ENCODE measurements around the gene CLEC17A.
"Not testable (repeated sequence)": the region's sequence is repeated elsewhere in the genome, so short reads cannot be mapped to it uniquely, and the experiment has no call there.

The CLEC17A gene

DNA sequence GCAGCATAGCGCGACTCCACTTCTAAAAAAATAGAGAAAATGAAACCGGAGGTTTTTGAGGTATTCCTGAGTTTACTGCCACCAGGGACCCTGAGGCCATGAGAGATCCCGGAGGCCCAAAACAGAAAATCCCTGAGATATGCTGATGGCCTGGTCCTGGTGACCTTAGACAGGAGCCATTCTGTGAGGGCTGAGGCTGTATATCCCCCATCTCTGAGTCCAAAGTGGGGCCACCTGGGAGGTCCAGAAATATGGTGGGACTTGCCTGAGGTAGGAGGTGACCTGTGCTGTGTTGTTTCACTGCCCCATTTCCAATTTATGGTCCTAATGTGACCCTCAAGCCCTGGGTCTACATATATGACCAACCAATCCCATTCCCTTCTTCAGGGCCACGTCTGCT, 1.5 kb downstream of the CLEC17A start:
- not testable (repeated sequence) for DNase-seq

- not testable (repeated sequence) for DNase-seq
These were observed 2.3 kb downstream of the CLEC17A start for GRCh38 chr19:14585187-14585586.

DNA sequence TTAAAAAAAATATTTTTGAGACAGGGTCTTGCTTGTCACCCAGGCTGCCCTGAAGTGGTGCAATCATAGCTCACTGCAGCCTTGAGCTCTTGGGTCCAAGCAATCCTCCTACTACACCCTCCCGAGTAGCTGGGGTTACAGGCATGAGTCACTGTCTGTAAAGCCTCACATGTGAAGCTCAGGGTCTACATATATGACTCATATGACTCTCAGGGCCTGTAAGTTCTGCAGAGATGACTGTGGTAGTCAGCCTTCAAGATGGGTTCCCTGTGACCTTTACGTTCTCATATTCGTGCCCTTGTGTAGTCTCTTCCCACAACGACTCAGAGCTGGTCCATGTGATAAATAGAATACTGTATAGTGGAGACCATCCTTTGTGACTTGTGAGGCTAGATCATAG, 6.5 kb downstream of the CLEC17A start:
- not testable (repeated sequence) for DNase-seq

DNA sequence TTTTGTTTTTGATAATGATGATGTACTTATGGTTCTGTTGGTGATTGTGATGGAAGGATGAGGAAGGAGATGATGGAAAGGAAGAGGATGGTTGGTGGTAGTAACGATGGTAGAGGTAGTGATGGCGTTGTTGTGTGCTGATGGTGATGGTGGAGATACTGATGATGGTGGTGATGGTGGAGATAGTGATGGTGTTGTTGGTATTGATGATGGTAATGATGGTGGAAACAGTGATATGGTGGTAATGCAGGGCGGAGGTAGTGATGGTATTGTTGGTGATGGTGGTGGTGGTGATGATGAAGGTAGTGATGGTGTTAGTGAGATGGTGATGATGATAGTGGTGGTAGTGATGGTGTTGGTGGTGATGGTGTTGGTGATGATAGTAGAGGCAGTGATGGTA, 12.7 kb downstream of the CLEC17A start:
- no peak for DNase-seq

GRCh38 chr19:14599548-14600147, 16.8 kb downstream of the CLEC17A start:
- DNase-seq = no peak

DNA sequence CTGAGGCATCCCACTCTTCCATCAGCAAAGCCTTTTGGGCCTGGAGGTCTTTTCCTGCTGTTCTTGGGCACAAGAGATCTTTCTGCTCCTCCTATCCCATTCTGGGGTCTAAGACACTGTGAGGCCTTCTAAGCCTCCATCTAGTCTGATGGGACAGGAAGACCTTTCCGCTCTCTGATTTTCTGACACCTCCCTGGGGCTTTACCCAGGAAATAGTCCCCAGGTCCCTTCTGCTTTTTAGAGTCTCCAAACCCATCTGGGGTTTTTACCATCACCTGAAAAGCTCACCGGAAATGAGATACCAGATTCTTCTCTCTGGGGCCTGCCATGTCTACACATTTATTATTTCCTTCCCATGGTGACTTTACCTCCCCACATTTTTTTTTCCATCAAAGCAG, 21.1 kb downstream of the CLEC17A start:
- no peak for DNase-seq

GRCh38 chr19:14606627-14607026, 23.7 kb downstream of the CLEC17A start:
- DNase-seq = no peak

DNA sequence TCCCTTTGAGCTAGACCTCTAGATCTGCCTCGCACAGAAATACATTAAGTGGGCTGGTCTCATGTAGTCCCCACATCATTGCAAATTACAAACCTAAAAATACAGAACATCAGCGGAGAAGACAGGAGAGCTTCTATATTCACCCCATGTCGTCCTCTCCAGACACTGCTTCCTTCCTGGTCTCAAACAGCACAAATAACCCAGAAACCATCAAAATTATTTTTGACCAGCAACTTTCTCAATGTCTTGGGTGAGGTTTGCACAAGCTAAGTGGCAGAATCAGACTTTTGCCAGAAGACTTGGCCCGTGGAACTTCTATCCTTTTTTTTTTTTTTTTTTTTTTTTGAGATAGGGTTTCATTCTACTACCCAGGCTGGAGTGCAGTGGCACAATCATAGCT, 28.2 kb downstream of the CLEC17A start:
- DNase-seq = no peak

DNA sequence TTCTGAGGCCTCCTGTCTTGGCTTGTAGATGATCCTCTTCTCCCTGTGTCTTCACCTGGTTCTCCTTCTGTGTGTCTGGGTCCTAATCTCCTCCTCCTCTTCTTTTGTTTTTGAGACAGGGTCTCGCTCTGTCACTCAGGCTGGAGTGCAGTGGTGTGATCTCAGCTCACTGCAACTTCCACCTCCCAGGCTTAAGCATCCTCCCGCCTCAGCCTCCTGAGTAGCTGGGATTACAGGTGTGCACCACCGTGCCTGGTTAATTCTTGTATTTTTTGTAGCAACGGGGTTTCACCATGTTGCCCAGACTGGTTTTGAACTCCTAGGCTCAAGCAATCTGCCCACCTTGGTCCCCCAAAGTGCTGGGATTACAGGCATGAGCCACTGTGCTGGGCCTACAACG, 29.4 kb downstream of the CLEC17A start:
- not testable (repeated sequence) for DNase-seq

GRCh38 chr19:14612657-14613056, 29.8 kb downstream of the CLEC17A start:
- no peak for DNase-seq

- DNase-seq = not testable (repeated sequence)
These were observed 30.7 kb downstream of the CLEC17A start for GRCh38 chr19:14613399-14614098.

- DNase-seq = no peak
These were observed 31.2 kb downstream of the CLEC17A start for GRCh38 chr19:14614099-14614412.

DNA sequence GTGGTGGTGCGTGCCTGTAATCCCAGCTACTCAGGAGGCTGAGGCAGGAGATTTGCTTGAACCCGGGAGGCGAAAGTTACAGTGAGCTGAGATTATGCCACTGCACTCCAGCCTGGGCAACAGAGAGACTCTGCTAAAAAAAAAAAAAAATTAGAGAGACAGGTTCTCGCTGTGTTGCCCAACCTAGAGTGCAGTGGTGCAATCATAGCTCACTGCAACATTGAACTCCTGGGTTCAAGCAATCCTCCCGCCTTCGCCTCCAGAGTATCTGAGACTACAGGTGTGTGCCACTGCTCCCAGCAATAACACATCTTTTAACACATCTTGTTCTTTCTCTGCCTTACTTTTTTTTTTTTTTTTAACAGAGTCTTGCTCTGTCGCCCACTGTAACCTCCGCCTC, 32.7 kb downstream of the CLEC17A start:
- no peak for DNase-seq

DNA sequence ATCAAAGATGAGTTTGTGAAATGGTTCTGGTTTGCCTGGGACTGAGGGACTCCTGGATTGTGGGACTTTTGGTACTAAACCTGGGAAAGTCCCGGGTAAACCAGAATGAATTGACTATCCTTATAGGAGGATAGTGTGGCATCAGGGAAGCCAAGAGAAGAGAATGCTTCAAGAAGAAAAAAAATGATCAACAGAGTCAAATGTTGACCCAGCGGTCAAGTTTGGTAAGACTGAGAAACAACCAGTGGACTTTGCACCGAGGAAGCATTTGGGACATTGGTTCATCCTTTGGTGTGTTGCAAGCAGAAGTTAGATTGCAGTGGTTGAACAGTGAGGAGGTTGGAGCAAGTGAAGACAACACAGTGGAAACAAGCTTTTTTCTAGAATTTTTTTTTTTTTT, 33.5 kb downstream of the CLEC17A start:
- no peak for DNase-seq

DNA sequence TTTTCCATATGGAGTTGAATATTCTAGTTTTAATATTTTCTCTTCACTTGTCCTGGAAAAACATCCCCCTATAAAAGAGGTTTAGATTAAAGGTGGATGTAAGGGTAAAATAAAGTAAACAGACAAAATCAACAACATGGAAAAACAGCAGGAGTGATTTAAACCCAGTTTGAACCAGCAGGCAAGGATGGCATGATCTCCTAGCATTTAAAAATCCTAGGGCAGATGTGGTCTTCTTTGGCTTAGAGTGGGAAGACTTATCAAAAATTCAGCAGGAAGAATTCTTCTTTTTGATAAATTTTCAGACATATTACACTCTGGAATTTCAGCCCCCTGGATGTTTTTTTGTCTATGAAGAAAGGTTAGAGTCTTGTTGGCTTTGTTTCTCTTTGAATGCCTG, 36.5 kb downstream of the CLEC17A start:
- no peak for DNase-seq

- DNase-seq = not testable (repeated sequence)
These were observed 41.6 kb downstream of the CLEC17A start for GRCh38 chr19:14624491-14624890.

DNA sequence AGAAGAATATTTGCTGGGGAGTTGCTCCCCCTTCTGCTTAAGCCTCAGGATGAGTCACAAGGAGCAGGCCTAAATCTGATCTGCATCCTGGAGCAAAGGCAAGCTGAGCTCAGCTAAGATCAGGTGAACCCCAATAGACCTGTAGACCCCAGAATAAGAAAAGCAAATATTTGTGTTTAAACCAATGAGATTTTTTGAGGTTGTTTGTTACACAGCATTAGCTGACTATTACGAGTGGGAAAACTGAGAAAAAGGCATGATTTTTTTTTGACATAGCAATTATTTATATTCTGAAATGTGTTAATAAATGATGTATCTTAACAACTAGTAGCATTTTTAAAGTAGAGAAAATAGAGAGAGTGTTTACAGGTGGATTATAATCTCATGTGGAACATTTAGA, 46.7 kb downstream of the CLEC17A start:
- DNase-seq = no peak

GRCh38 chr19:14632286-14632685, 49.4 kb downstream of the CLEC17A start:
- no peak for DNase-seq

DNA sequence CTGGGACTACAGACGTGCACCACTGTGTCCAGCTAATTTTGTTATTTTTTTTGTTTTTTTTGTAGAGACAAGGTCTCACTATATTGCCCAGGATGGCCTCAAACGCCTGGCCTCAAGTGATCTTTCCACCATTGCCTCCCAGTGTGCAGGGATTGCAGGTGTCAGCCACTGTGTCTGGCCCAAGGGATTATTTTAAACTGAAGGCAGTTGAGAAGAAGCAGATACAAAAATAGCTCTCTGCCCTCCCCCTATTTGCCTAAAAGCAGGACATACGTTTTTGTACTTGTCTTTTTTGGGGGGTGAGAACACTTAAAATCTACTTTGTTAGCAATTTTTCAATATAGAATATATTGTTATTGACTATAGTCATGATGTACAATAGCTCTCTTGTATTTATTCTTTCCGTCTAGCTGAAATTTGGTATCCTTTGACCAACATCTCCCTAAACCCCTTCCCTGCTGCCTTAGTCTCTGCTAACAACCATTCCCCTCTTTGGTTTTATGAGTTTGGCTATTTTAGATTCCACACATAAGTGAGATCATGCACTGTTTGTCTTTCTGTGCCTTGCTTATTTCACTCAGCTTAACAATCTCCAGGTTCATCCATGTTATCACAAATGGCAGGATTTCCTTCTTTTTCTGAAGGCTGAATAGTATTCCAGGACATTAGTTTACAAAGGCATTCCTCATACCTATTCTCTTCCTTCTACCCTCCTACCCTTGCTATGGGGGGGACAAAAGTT, 56.8 kb downstream of the CLEC17A start:
- DNase-seq = no peak

- no peak for DNase-seq
These were observed 65.6 kb downstream of the CLEC17A start for GRCh38 chr19:14648506-14648905.

- DNase-seq = no peak
These were observed 66.1 kb downstream of the CLEC17A start for GRCh38 chr19:14649020-14649419.

- no peak for DNase-seq
These were observed 67.3 kb downstream of the CLEC17A start for GRCh38 chr19:14650161-14650560.

GRCh38 chr19:14654786-14655560, 72.1 kb downstream of the CLEC17A start:
- DNase-seq = no peak

DNA sequence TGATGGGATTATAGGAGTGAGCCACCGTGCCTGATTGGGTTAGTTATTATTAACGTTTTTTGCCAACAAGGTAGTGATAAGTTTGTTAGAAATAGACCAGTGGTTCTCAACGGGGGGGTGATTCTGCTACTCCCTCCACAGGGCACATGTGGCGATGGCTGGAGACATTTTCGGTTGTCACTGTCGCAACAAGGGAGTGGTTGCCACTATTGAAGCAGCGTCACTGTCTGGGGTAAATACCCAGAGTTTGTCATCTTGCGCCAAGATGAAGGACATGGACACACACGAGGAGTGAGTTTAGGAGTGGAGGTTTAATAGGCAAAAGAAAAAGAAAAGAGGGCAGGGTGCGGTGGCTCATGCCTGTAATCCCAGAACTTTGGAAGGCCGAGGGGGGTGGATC, 72.8 kb downstream of the CLEC17A start:
- no peak for DNase-seq

Data from DMS79 treated with DMSO at 0.1 percent for 48 hours (cell line).